MV-4-11 (cell line): ENCODE results near the gene RNF144A.

Source experiments
- DNase-seq: peaks from one replicate; lab custom pipeline; 2025; lab: John Stamatoyannopoulos, UW

Gene RNF144A

DNA sequence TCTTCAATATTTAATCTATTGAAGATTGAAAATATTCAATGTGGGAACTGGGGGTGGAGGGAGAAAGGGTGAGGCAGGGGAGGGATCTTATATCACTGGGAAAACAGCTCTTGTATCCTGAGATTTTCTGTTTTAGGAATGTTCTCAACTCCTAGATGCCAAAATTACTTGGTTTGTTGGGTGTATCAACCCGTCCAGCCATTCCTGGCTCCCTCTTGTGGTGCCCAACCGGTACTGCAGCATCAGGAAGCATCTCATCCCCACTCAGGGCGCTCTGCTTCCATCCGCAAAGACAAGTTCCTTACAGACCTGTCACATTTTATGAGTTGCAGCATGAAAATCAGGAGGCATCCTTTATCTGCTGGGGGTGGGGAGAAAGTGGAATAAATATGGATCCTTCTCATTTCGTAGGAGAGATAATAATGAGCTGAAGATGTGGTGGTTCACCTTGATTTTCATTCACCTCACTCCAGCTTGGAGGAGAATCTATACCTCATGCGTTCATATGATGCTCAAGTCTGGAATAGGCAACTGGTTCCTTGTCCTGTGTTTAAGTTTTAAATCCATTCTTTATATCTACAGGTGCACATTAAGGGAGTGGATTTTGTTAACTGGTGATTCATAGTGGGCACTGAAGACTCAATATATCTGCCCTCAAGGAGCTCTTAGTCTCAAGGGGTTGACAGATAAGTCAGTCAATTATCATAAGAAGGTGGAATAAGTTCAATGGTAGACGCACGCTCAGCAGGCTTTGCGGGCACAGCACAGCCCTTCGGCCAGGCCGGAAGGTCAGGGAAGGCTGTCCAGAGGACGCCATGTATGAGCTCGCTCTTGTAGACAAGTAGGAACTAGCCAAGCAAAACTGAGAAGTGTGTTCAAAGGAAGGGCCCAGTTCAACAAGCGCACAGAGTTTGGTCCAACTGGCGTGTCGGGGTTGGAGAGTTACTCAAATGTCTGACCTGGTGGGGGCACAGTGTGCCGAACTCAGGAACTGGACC is 127.3 kb downstream of the RNF144A start:
- no peak for DNase-seq

DNA sequence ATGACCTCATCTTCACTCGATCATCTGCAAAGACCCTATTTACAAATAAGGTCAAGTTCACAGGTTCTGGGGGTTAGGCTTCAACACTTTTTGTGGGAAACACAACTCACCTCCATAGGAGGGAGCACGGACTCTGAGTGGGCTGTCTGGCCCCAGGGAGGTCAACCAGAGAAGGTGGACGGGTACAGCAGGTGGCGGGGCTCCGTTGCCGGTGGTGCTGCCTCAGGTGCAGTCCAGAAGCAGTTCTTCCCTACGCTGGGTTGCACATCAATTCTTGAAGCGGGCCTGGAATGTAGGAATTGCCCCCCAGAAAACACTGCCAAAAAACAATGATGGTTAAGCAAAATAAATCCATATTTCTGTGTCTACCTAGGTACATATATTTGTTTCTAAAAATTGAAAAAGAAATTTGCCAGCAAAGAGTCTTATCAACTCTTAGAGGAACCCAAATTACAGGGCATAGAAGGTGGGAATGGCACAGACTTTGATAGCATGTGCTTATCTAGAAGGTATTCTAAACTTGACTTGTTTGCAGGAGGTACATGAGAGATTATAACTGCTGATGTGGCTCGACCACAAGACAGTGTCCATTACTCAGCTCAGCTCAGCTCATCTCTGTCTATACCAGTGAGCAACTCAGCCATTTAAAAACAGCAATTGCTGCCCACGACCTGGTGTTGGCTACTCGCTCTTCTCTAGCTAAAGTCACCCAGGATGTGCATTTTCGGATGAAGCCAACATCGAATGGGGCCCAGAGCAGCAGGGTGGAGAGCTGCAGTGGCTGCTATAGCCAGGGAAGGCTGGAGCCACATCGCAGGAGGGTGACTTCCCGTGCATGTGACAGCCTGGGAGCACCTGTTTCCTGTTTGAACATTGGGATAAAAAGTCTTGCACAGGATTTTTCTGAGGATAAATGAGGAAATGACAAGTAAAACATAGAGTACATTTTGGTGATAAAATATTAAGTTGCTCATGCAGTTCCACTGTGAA is 128.7 kb downstream of the RNF144A start:
- no peak for DNase-seq

DNA sequence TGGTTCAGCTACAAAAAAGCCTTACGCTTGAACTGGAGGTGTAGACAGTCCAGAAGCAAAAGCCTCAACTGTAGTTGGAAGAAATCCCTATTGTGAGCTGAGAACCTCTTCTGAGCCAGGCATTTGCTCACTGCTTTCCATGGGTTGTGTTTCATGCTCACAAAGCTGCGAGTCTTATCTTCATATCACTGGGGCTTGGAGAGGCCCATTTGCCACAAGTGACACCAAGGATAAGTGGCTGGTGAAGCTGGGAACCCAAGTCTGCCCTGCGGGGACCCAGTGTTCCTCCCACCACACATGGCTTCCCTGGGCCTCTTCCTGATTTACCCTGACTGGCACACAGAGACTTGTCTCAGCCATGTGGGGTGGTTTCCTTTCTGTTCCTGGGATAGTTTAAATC is 130.4 kb downstream of the RNF144A start:
- DNase-seq = no peak

DNA sequence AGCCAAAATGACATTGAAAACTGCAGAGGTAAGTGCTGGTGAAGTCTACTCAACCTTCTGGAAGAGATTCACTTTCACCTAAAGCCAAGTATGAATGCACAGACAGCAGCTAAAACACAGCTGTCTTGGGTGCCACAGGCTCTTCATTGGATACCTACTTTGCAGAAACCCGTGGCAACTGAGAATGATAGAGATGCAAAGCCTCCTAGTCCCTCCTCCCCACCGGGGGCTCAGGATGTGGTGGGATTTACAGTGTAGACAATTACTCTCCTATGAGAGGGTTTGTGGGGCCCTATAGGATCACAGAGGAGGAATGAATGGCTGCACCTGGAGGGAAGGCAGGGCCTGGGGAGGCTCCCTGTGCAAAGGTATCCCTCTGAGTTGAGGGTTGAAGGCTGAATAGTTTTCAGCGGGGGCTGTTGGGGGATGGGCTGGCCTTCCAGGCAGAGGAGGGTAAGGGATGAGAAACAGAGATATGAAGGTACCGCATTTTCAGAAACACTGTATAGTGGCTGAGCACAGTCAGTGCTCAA is 131.6 kb downstream of the RNF144A start:
- no peak for DNase-seq

DNA sequence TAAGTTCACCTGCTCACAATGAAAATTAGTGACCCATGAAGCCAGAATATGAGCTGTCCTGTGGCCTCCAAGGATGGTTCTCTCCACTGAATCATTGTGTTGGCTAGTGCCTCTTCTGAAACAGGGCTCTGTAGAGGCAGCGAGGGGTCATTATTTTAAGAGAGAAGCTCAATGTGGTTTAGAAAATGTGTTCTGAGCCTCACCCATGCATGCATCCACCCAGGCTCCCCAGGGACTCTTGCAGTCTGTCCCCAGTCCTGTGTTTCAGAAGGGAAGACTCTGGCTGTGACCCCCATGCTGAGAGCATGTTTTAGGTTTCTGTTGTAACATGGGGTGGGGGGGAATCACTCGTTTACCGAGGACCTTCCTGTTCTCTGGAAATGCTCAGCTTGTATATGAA is 135.2 kb downstream of the RNF144A start:
- no peak for DNase-seq

DNA sequence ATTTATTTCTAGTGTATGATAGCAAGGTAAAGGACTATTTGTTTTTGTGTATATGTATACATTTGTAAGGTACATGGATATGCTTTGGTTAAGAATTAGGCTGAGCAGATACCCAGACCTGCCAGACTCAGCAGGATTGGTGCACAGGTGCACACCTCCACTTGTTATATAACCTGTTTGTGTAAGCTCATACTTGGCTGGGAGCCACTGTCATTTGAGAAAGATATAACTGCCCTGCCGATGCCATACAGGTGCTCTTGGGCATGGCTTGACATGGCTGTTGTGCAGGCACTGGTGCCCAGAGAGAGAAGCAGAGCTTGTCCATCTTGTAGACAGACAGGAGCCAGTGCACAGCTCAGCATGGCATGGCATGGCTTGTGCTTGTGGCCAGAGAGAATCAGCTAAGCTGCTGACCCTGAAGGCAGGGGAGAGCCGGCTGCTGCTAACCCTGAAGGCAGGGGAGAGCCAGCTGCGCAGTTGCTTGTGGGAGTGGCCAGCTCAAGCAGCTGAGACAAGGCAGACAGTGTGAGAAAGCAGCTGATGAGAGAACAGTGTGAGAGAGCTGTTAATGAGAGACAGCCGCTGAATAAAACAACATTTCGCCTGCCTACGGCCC is 136.5 kb downstream of the RNF144A start:
- no peak for DNase-seq

DNA sequence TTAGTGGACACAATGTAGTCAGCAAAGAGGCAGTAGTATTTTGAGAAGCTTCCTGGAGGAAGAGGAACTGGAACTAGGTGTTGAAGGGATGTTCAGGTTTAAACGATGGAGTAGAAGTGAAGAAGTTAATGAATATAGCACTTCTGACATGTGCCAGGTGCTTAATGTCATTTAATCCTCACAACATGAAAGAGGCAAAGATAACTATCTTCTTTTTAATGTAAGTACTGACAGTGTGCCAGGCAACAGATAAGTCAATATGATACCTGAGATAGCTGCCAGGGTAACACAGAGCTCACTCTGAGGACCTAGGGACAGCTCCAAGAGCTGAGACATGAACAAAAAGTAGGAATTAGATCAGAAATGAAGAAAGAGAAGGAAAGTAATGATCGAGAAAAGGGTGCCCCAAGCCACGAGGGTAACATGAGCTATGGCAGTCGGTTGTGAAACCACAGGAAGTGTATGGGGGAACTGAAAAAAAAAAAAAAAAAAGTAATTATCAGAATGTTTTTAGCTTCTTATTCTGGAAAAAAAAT is 140.7 kb downstream of the RNF144A start:
- DNase-seq = peak; percentile 78

DNA sequence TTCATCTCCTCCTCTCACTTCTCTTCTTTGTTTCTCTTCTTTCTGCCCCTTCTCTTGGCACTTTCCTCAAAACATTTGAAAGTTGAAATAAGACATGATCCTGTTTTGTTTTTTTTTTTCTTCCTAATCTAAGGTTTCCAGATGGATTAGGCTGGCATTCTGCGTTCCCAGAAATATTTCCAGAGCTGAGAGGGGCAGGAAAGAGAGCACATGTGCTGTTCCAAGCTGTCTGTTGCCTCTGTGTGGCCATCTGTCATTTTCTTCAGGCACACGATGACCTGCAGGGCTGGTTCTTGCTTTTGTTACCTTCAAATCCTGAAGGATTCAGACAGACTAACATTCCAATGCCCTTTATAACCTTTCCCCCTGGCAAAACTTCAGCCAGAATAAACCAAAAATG is 142.9 kb downstream of the RNF144A start:
- no peak for DNase-seq

DNA sequence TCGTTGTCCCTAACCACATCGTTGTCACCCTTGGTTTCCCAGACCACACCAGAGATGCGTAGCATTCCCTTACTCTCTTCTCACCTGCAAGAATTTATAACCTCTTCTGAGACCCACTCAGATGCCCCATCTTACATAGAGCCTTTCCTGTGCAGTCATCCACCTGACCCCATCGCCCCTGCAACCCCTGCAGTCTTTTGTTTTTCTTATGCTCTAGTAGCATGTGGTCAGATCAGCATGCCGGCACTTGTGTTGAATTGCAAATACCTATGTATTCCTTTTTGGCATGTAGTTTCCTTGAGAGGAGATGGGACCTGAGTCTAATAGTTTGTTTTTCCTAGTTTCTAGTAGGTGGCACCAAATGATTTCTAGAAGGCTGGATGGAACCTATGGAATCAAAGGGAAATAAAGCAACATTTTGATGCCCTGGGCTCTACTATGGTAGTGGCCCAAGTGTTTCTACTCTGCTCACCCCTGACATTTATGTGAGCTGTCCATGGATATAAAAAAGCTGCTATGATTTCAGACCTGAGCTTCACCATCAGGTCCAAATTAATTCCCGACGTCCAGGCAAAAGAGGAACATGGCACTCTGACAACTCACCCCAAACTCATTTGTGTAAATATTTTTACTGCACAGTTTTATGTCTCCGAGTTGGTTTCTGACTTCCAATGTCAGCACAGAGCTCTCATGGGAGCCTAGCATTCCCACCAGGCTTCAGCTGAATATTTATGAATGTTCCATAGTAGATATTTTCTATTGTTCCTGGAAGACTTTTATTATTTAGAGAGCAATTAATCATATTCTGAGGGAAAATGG is 143.6 kb downstream of the RNF144A start:
- DNase-seq = no peak

DNA sequence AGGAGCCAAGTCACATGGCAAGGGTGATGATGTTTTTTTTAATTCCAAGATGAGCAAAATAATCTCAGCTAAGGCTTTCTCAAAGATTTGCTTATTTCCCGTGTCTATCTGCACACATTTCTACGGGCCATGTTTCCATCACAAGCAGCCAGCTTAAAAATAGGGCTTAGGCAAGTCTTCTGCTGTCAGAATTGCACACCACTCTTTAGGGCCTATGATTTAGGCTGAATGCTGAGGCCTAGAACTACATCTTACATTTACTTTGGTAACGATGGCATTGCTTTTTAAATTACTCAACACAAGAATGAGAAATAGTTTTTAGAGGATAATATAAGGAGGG is 144.2 kb downstream of the RNF144A start:
- DNase-seq = no peak

DNA sequence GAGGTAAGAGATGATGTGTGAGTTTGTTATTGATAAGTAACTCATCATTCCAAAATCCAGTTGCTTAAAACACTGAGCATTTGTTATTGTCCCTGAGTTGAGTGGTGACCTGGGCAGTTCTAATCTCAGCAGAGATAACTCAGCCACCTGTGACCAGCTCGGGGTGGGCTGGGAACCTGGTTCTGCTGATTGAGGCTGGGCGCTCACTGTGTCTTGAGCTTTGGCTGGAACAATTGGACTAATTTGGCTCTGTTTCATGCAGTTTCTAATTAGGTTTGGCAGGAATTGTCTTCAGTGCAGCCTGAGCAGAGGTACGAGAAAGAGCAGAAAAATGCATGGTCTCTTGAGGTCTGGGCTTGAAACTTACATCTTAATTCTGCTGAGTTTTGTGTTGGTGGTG is 144.7 kb downstream of the RNF144A start:
- DNase-seq = no peak

DNA sequence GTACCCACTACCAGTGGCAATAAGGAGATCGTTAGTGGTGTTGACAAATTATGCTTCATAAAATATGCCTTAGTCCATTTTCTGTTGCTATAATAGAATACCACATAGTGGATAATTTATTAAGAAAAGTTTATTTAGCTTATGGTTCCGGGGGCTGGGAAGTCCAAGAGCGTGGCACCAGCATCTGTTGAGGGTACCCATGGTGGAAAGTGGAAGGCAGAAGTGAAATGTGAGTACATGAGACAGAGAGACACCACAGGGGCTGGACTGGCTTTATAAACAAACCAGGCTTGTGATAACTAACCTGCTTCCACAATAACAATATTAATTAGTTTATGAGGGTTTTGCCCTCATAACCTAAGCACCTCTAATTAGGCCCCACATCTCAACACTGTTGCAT is 146.6 kb downstream of the RNF144A start:
- DNase-seq = no peak

DNA sequence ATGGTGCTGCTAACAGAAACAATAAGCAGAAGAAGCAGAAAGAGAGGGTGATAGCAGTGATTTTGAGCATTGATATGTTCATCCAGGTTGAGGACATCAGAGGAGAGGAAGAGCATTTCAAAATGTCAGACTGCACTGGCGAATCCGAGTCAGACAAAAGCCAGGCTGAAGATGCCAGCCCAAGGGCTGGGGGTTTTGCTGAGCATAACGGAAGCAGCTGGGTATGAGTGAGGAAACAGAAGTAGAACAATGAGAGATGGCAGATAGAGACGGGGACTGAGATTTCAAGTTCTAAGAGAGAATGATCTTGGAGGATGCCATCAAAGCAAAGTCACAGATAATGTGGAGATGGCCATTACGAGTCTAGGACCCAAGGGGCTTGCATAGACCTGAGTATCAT is 151.2 kb downstream of the RNF144A start:
- DNase-seq = no peak

DNA sequence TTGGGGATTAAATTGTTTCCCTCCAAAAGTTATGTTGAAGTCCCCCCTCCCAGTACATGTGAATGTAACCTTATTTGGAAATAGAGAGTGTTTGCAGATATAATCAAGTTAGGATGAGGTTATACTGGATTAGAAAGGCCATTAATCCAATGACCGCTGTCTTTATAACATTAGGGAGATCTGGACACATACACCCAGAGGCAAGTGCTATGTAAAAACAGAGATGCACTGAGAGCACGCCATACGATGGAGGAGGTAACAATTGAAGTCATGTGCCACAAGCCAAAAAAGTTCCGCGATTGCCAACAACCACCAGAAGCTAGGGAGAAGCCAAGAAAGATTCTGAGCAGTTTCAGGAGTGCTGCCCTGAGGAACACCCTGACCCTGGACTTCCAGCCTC is 153.3 kb downstream of the RNF144A start:
- DNase-seq = no peak

DNA sequence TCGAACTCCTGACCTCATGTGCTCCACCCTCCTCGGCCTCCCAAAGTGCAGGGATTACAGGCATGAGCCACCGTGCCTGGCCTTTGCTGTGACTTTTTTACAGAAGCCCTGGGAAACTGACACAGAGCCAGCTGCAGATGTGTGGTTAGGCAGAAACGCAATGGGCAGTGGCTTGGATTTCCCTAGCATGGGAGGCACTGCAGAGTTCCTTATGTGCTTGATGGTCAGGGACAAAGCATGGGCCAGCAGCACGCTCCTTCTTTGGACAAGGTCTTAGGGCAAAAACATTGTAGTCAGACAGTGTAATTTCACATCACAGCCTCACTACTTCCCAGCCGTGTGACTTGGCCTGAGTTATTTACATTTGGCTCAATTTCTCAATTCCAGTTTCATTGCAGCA is 153.9 kb downstream of the RNF144A start:
- DNase-seq = peak; percentile 66

DNA sequence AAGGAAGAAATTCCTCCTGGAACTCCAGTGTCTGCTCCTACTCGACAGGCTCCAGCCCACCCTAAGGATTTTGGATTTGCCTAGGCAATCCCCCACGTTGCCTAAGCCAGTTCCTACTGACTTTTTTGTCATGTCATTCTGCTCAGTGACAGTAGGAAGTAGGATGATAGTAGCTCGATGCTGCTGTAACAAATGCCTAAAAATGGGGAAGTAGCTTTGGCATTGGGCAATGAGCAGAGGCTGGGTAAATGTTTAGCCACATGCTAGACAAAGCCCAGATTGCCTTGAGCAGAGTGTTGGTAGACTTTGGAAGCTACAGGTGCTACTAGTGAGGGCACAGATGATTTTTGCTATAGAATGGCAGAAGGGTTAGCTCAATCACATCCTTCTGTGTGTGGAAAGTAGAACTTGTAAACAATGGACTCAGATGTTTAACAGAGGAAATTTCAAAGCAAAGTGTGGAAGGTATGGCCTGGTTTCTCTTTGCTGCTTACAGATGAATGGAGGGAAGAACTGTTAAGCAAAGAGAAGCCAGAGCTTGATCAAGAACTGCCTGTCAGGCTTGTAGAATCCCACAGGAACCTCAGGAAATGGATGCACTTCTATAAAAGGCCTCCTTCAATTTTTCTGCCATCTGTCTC is 154.8 kb downstream of the RNF144A start:
- peak; percentile 96 for DNase-seq

DNA sequence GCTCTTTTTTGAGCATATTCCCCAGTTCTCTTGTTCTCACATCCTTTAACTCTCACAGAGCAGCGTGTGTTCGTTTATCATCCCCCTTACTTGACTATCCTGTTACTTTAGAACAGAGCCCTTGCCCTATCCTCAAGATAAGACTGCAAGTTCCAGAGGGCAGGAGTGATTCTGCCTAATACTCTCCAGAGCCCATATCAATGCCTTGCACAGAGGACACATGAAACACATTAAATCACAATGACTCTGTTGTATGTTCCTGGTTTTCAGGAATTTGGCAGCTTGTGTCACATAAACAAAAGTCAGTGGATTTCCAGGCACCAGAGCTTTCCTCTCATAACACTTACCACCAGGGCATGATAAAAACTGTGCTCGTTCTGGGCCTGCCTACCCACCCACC is 156.7 kb downstream of the RNF144A start:
- no peak for DNase-seq

DNA sequence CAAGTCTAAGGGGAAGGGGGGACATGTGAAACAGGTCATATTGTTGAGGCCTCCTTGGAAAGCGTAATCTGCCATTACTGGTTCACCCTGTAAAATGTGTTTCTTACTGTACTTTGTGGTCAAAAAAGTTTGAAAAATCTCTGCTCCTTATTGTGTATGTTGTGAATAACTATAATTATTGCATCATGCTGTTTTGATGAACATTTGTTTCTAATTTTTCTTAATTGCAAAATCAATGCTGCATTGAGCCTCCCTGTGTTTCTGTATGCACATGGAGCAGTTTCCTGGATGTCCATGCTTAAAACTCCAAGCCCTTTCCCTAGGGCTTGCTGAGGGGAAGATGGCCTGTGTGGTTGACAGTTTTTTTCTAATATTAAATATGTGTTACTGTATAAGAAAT is 158.6 kb downstream of the RNF144A start:
- DNase-seq = no peak

DNA sequence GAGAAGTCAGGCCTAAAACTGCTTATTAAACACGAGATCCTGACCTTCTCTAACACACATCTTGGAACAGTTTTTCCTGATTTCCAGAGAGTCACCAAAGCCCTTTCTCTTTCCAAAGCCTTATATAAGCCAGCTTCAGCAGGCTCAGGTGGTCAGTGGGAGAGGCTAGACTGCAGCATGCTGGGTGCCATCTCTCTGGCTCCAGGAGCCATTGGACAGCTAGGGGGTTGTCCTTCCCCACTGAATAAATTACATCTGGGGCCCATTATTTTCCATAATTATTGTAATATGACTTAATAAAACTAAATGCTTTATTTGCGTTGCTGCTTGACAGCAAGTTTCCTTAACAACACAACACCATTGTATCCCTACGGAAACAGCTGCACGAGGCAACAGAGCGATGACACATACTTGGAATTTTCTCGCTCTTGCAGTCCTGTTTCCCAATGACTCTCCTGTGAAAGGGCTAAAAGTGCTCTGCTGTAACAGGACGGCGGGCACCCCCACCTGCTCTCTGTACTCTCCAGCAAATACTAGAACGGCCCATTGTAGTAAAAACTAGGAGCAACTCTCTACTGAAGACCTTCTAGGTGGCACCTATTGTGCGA is 160.6 kb downstream of the RNF144A start:
- no peak for DNase-seq
